ENCODE data around the gene UNCX. TPM values are rescaled to one million over a fixed set of nuclear protein-coding genes. Genes with fewer than 3 reads are reported as not detected.

UNCX gene
- total and polyA plus RNA-seq, 2 of the 4 experiments (the other 2 are of a cell fraction): not detected

DNA sequence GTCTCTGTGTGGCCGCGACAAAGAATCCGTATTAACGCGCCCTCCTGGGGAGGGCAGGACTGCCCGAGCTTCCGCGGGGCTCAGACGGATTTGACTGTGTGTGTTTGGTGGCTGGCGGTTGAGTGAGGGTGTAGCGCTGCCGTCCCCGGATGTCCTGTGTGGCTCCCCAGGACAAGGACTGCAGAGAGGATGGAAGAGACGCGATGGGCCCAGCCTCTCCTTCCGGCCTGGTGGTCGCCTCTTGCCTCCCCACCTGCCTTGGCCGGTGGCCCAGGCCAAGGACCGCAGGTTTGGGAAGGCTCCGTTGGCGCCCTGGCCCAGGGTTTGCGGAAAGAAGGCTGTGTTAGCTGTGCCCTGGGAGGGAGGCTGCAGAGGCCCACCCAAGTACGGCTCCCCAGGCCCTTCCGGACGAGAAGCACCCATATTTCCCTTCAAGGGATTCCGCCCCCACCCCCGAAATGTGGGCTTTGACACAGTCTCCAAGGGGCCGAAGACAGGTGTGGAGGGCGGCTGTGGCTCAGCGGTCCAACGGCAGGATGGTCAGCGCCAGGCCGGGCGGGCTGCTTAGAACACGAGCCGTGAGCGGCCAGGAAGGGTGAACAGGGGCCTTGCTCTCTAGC, 2.3 kb downstream of the UNCX start:
- Histone ChIP-seq H3K4ac (ENCODE audit: low read depth, low read length) (no peak overlapping the region), H3K27me3 (ENCODE audit: control insufficient read depth, insufficient read depth, low read length) (peaks cover 89% of the 10 kb centered on the region), H3K23ac (ENCODE audit: low read depth, low read length) (no peak overlapping the region), H3K4me3 (ENCODE audit: insufficient read depth, low read depth, low read length) (no peak overlapping the region), H3K9me1 (ENCODE audit: insufficient read depth, low read length) (no peaks in the 10 kb centered on the region), H4K91ac (ENCODE audit: insufficient read depth, low read depth, low read length) (no peak overlapping the region), H3K4me2 (ENCODE audit: low read depth, low read length) (no peak overlapping the region), H2BK15ac (ENCODE audit: low read depth, low read length) (no peak overlapping the region), H3K9ac (ENCODE audit: low read depth, low read length) (no peak overlapping the region), H3K27ac (ENCODE audit: insufficient read depth, low read length) (no peak overlapping the region), H2BK120ac (ENCODE audit: low read depth, low read length) (no peak overlapping the region), H3K4me1 (ENCODE audit: control insufficient read depth, insufficient read depth, low read length) (no peaks in the 10 kb centered on the region), H4K20me1 (ENCODE audit: insufficient read depth, low read length) (peaks cover 18% of the 10 kb centered on the region; the same call in 1 of the 2 replicates), H3K9me3 (ENCODE audit: control insufficient read depth, insufficient read depth, low read length) (peaks cover 32% of the 10 kb centered on the region), H2AFZ (replicated peaks; ENCODE audit: low read length, poor library complexity) (no peak overlapping the region), H3K36me3 (ENCODE audit: control insufficient read depth, insufficient read depth, low read length) (no peaks in the 10 kb centered on the region), H2AK5ac (ENCODE audit: low read depth, low read length) (no peak overlapping the region), H2AK9ac (replicated peaks; ENCODE audit: low read depth, low read length, poor library complexity) (no peak overlapping the region), H3K14ac (replicated peaks; ENCODE audit: low read depth, low read length) (no peak overlapping the region), H2BK20ac (ENCODE audit: low read depth, low read length) (no peak overlapping the region), H4K8ac (ENCODE audit: low read depth in 2 of 2, low read length in 2 of 2) (no peak overlapping the region), H2BK5ac (ENCODE audit: low read depth, low read length, poor library complexity, severe bottlenecking) (no peak overlapping the region), H3K79me1 (ENCODE audit: low read depth in 1 of 2, low read length in 2 of 2) (no peaks in the 10 kb centered on the region), H3K56ac (ENCODE audit: extremely low read depth, insufficient read depth, low read length) (no peak overlapping the region), H4K5ac (ENCODE audit: low read depth, low read length) (no peak overlapping the region), H3K18ac (ENCODE audit: low read depth, low read length) (no peak overlapping the region)
- POLR2A ChIA-PET (ENCODE audit: unreplicated experiment): no interaction called here
- TF ChIP-seq MXI1 (IDR thresholded peaks at IDR 0.05; ENCODE audit: borderline replicate concordance, low read depth, low read length) (no peak), NFE2L2 (IDR thresholded peaks at IDR 0.05; ENCODE audit: low read depth, low read length) (no peak), BHLHE40 (IDR thresholded peaks at IDR 0.05; ENCODE audit: low read depth, low read length) (no peak), RFX5 (IDR thresholded peaks at IDR 0.05; ENCODE audit: low read depth, low read length) (no peak), RCOR1 (IDR thresholded peaks at IDR 0.05; ENCODE audit: insufficient replicate concordance, low read length) (no peak), CEBPB (IDR thresholded peaks at IDR 0.05; ENCODE audit: low read depth, low read length) (no peak), RAD21 (IDR thresholded peaks at IDR 0.05; ENCODE audit: low read length) (no peak), MAZ (IDR thresholded peaks at IDR 0.05; ENCODE audit: borderline replicate concordance, low read depth, low read length) (no peak), POLR2A (IDR thresholded peaks at IDR 0.05; ENCODE audit: low read depth, low read length) (no peak), MAFK (IDR thresholded peaks at IDR 0.05; ENCODE audit: low read depth, low read length) (no peak), SMC3 (IDR thresholded peaks at IDR 0.05; ENCODE audit: low read depth, low read length) (no peak), FOS (IDR thresholded peaks at IDR 0.05; ENCODE audit: low read depth, low read length) (no peak), CHD1 (IDR thresholded peaks at IDR 0.05; ENCODE audit: low read depth, low read length) (no peak)
- TF ChIP-seq, protein P1, sequence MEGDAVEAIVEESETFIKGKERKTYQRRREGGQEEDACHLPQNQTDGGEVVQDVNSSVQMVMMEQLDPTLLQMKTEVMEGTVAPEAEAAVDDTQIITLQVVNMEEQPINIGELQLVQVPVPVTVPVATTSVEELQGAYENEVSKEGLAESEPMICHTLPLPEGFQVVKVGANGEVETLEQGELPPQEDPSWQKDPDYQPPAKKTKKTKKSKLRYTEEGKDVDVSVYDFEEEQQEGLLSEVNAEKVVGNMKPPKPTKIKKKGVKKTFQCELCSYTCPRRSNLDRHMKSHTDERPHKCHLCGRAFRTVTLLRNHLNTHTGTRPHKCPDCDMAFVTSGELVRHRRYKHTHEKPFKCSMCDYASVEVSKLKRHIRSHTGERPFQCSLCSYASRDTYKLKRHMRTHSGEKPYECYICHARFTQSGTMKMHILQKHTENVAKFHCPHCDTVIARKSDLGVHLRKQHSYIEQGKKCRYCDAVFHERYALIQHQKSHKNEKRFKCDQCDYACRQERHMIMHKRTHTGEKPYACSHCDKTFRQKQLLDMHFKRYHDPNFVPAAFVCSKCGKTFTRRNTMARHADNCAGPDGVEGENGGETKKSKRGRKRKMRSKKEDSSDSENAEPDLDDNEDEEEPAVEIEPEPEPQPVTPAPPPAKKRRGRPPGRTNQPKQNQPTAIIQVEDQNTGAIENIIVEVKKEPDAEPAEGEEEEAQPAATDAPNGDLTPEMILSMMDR (conservative IDR thresholded peaks at IDR 0.05; ENCODE audit: low read depth, low read length): no peak
- TF ChIP-seq, protein P2, sequence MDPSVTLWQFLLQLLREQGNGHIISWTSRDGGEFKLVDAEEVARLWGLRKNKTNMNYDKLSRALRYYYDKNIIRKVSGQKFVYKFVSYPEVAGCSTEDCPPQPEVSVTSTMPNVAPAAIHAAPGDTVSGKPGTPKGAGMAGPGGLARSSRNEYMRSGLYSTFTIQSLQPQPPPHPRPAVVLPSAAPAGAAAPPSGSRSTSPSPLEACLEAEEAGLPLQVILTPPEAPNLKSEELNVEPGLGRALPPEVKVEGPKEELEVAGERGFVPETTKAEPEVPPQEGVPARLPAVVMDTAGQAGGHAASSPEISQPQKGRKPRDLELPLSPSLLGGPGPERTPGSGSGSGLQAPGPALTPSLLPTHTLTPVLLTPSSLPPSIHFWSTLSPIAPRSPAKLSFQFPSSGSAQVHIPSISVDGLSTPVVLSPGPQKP (IDR thresholded peaks at IDR 0.05; ENCODE audit: borderline replicate concordance, low read depth, low read length): no peak
- TF ChIP-seq, protein P3, sequence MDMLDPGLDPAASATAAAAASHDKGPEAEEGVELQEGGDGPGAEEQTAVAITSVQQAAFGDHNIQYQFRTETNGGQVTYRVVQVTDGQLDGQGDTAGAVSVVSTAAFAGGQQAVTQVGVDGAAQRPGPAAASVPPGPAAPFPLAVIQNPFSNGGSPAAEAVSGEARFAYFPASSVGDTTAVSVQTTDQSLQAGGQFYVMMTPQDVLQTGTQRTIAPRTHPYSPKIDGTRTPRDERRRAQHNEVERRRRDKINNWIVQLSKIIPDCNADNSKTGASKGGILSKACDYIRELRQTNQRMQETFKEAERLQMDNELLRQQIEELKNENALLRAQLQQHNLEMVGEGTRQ (IDR thresholded peaks at IDR 0.05; ENCODE audit: low read depth, low read length): no peak
- no TSS peak for BruUV-seq (replicated peaks)
- ATAC-seq (ENCODE audit: low read depth): no peak
- CTCF ChIA-PET: no interaction called here
- intact Hi-C loops (cut with micrococcal nuclease): no loop called here
- DNase-seq: no peak
- WGBS, 2 experiments (ENCODE audit: extremely low coverage in 2 of 2, insufficient read length in 1 of 2): 11% methylated on average over 11 of the region's 37 CpGs; no CpG with 5 or more reads in 1 of the 2 experiments
- in situ Hi-C loops (cut with MboI; ENCODE audit: low sequenced_read_pairs): no loop called here
- dilution Hi-C loops (cut with HindIII; ENCODE audit: low sequenced_read_pairs, unreplicated experiment): no loop called here

Measured in IMR-90 (cell line).